HepG2 (cell line): ENCODE data around the gene STRN4. TPM values are rescaled to one million over a fixed set of nuclear protein-coding genes. Genes with fewer than 3 reads are reported as not detected.

Experiments used
- ARID5B ChIP-seq: IDR thresholded peaks from 2 replicates; pipeline ENCODE4 v1.4.0; 2020; ENCODE audit warnings: mild to moderate bottlenecking, missing genetic modification reagents
- ASH2L ChIP-seq: fragments of 300-600, 200-600 bp; sonication (generic); IDR thresholded peaks from 2 replicates; pipeline ENCODE4 v1.7.0; 2017; ENCODE audit warnings: low read depth, mild to moderate bottlenecking, moderate library complexity, mixed read lengths, low read length; ENCODE audit not compliant: insufficient read length
- CENPBD1 ChIP-seq: sonication (generic); formaldehyde crosslinking; IDR thresholded peaks from 2 replicates; pipeline ENCODE4 v1.8.0; 2022; ENCODE audit warnings: missing genetic modification reagents, low read depth, mild to moderate bottlenecking, borderline replicate concordance
- HNF1B ChIP-seq: sonication (generic); formaldehyde crosslinking; IDR thresholded peaks from 2 replicates; pipeline ENCODE4 v1.5.1; 2020; ENCODE audit warnings: mild to moderate bottlenecking, moderate library complexity, missing genetic modification reagents
- HNRNPK ChIP-seq: fragments of 200-400 bp; formaldehyde crosslinking; IDR thresholded peaks from 2 replicates; pipeline ENCODE4 v1.6.1; 2018; ENCODE audit warnings: low read length, low read depth, moderate library complexity, mild to moderate bottlenecking; ENCODE audit not compliant: poor library complexity, severe bottlenecking
- IRX3 ChIP-seq: sonication (generic); formaldehyde crosslinking; IDR thresholded peaks from 2 replicates; pipeline ENCODE4 v1.8.1; 2023; ENCODE audit warnings: mild to moderate bottlenecking, low read depth, missing genetic modification reagents, borderline replicate concordance
- MAF1 ChIP-seq: sonication (generic); formaldehyde crosslinking; IDR thresholded peaks from 2 replicates; pipeline ENCODE4 v1.5.0; 2020; ENCODE audit warnings: missing genetic modification reagents, borderline replicate concordance
- PAWR ChIP-seq: sonication (generic); formaldehyde crosslinking; IDR thresholded peaks from 2 replicates; pipeline ENCODE4 v1.4.0; 2020; ENCODE audit warnings: missing genetic modification reagents, mild to moderate bottlenecking, borderline replicate concordance
- POLR2G ChIP-seq: fragments of 200-400 bp; formaldehyde crosslinking; IDR thresholded peaks from 2 replicates; pipeline ENCODE4 v1.6.1; 2018; ENCODE audit warnings: mild to moderate bottlenecking, low read depth, low read length, moderate library complexity
- RFX3 ChIP-seq: IDR thresholded peaks from 2 replicates; pipeline ENCODE4 v1.6.1; 2016; ENCODE audit warnings: missing biosample characterization, missing genetic modification reagents
- SCMH1 ChIP-seq: sonication (generic); formaldehyde crosslinking; IDR thresholded peaks from 2 replicates; pipeline ENCODE4 v1.9.0; 2021; ENCODE audit warnings: missing genetic modification reagents, mild to moderate bottlenecking, borderline replicate concordance
- SRSF1 ChIP-seq: fragments of 200-400 bp; formaldehyde crosslinking; optimal IDR thresholded peaks from 2 replicates; pipeline ENCODE3; 2017; ENCODE audit warnings: mild to moderate bottlenecking, low read depth, low read length, moderate library complexity
- TBP ChIP-seq: sonication (generic); formaldehyde crosslinking; IDR thresholded peaks from 2 replicates; pipeline ENCODE4 v1.5.0; 2020; ENCODE audit warnings: missing genetic modification reagents
- TBX2 ChIP-seq: sonication (generic); formaldehyde crosslinking; IDR thresholded peaks from 2 replicates; pipeline ENCODE4 v1.5.0; 2020; ENCODE audit warnings: missing genetic modification reagents, mild to moderate bottlenecking, borderline replicate concordance
- ZBTB39 ChIP-seq: sonication (generic); formaldehyde crosslinking; IDR thresholded peaks from 2 replicates; pipeline ENCODE4 v1.5.0; 2020; ENCODE audit warnings: missing genetic modification reagents
- ZBTB7A ChIP-seq: sonication (generic); formaldehyde crosslinking; IDR thresholded peaks from 2 replicates; pipeline ENCODE4 v1.8.0; 2022; ENCODE audit warnings: mild to moderate bottlenecking, missing genetic modification reagents
- ZBTB7B ChIP-seq: sonication (generic); formaldehyde crosslinking; IDR thresholded peaks from 2 replicates; pipeline ENCODE4 v1.4.0; 2020; ENCODE audit warnings: missing genetic modification reagents
- ZNF12 ChIP-seq: sonication (generic); formaldehyde crosslinking; IDR thresholded peaks from 2 replicates; pipeline ENCODE4 v1.5.0; 2020; ENCODE audit warnings: missing genetic modification reagents
- ZNF225 ChIP-seq: sonication (generic); formaldehyde crosslinking; IDR thresholded peaks from 2 replicates; pipeline ENCODE4 v1.4.0; 2020; ENCODE audit warnings: mild to moderate bottlenecking, missing genetic modification reagents
- ZNF75D ChIP-seq: sonication (generic); formaldehyde crosslinking; IDR thresholded peaks from 2 replicates; pipeline ENCODE4 v1.8.1; 2023; ENCODE audit warnings: missing genetic modification reagents, mild to moderate bottlenecking, borderline replicate concordance
- ZSCAN20 ChIP-seq: sonication (generic); formaldehyde crosslinking; IDR thresholded peaks from 2 replicates; pipeline ENCODE4 v1.4.0; 2020; ENCODE audit warnings: missing genetic modification reagents, mild to moderate bottlenecking, borderline replicate concordance
- polyA plus RNA-seq, 8 experiments: library from polyadenylated mRNA; depleted of rRNA in 3 of 8; stranded (reverse) in 7 of 8; unstranded in 1 of 8; fragments of >200 nt; fragmentation: Illumina TruSeq in 4 of 8; extraction: Trizol in 4 of 8; gene quantifications; 2 replicates each; pipeline versions ENCODE4 v1.2.1 to v1.2.3, GENCODE V29; 2011 to 2016; ENCODE audit warnings: low read depth in 4 of 8, missing spikeins in 1 of 8, mixed read lengths in 1 of 8; ENCODE audit not compliant: insufficient read depth in 1 of 8
- total RNA-seq, 5 experiments: library from RNA; depleted of rRNA; stranded (reverse); fragments of >200 nt; fragmentation: Illumina TruSeq; extraction: Trizol; gene quantifications; 2 replicates each; pipeline ENCODE4 v1.2.3, GENCODE V29; 2016; ENCODE audit warnings: low read depth in 1 of 5

The STRN4 gene
- total and polyA plus RNA-seq, 2 of the 13 experiments (the other 11 are each of a cell fraction or from before 2014, with no cell fraction given): 43.1 to 57.3 TPM

GRCh38 chr19:46713781-46714443, 32.3 kb downstream of the STRN4 start (continued):
- TF ChIP-seq HNF1B (CRISPR knock-in tag): 0 out of 2 replicates have a peak, but pooled peaks have one; percentile 36
- 0 out of 2 replicates have a peak, but pooled peaks have one; percentile 30 for TF ChIP-seq IRX3 (CRISPR knock-in tag)
- 0 out of 2 replicates have a peak, but pooled peaks have one; percentile 38 for TF ChIP-seq ZNF225 (CRISPR knock-in tag)
- TF ChIP-seq POLR2G: peak; percentile 67
- TF ChIP-seq SCMH1 (CRISPR knock-in tag): no peak
- TF ChIP-seq CENPBD1 (CRISPR knock-in tag): no peak
- TF ChIP-seq ZBTB7A (CRISPR knock-in tag): peak; percentile 85; the same call in 1 of the 2 replicates
- peak; percentile 14 for TF ChIP-seq HNRNPK
- TF ChIP-seq ZNF75D: no peak
- no peak for TF ChIP-seq PAWR (CRISPR knock-in tag)
- no peak for TF ChIP-seq ZSCAN20
- TF ChIP-seq ARID5B: 0 out of 2 replicates have a peak, but pooled peaks have one; percentile 9
- TF ChIP-seq ZBTB39 (CRISPR knock-in tag): no peak
- no peak for TF ChIP-seq TBP (CRISPR knock-in tag)
- TF ChIP-seq MAF1: 0 out of 2 replicates have a peak, but pooled peaks have one; percentile 9
- TF ChIP-seq ZBTB7B (CRISPR knock-in tag): peak; percentile 64; the same call in 1 of the 2 replicates
- peak; percentile 55; the same call in 1 of the 2 replicates for TF ChIP-seq ZNF12 (CRISPR knock-in tag)
- TF ChIP-seq ASH2L: peak; percentile 28
- no peak for TF ChIP-seq TBX2 (CRISPR knock-in tag)
- TF ChIP-seq RFX3 (CRISPR knock-in tag): no peak
- peak; percentile 25 for TF ChIP-seq SRSF1
